HG03342 (cell line): ENCODE data around the gene TMPRSS4.

Source experiments
- ATAC-seq: cut with Tn5 transposase; IDR thresholded peaks from one replicate; pipeline ENCODE4 v1.9.1; 2021; ENCODE audit warnings: mild to moderate bottlenecking, moderate library complexity; ENCODE audit not compliant: unreplicated experiment

The TMPRSS4 gene, protein sequence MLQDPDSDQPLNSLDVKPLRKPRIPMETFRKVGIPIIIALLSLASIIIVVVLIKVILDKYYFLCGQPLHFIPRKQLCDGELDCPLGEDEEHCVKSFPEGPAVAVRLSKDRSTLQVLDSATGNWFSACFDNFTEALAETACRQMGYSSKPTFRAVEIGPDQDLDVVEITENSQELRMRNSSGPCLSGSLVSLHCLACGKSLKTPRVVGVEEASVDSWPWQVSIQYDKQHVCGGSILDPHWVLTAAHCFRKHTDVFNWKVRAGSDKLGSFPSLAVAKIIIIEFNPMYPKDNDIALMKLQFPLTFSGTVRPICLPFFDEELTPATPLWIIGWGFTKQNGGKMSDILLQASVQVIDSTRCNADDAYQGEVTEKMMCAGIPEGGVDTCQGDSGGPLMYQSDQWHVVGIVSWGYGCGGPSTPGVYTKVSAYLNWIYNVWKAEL

DNA sequence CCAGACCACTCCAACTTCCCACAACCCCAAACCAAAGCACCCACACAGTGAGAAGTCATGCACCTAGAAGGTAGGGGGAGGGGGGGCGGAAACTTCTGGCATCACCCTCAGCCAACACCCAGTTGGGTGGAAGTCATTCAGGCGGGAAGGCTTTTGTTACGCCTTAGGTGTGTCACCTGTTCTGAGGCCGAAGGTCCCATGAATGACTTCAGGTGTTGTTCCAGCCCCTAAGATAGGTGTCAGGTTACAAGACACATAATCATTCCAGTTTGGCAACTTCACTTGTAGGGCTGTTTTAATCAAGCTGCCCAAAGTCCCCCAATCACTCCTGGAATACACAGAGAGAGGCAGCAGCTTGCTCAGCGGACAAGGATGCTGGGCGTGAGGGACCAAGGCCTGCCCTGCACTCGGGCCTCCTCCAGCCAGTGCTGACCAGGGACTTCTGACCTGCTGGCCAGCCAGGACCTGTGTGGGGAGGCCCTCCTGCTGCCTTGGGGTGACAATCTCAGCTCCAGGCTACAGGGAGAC is at the start of gene TMPRSS4:
TSS of gene TMPRSS4 (plus strand) at position 325 of the 528 bp plus-strand sequence. CDS start 225 bp downstream, outside the sequence.
- ATAC-seq = no peak

- ATAC-seq = no peak
These were observed 49.2 kb upstream of the TMPRSS4 start for GRCh38 chr11:118027694-118028093.

GRCh38 chr11:118028626-118029025 is 48.3 kb upstream of the TMPRSS4 start:
- no peak for ATAC-seq

DNA sequence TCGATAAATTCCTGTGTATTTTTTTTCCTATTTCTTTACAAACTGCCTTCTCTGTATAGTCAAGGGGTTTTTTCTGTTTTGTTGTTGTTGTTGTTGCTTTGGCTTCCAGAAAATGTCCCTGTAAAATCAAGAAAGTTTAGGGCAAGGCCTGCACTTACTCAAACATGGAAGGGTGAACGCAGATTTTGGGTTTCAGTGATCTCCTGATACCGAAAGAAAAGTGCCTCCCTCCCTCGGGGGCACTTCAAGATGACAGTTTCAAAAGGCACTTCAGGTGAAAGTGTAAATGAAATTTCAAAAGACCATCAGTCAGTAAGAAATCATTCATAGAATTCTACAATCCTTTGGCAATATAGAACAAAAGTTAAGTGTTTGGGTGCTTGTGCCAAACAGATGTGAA is 43.4 kb upstream of the TMPRSS4 start:
- ATAC-seq = no peak

DNA sequence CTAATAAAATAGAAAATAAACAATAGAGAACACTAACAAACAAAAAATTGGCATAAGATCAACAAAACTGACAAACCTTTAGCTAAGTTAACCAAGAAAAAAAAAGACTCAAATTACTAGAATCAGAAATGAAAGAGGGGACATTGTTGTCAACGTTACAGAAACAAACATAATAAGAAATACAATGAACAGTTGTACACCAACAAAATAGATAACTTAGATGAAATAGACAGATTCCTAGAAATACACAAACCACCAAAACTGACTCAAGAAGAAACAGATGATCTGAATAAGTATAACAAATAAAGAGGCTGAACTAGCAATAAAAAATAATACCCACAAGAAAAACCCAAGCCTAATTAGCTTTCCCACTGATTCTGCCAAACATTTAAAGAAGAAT is 34.7 kb upstream of the TMPRSS4 start:
- ATAC-seq = no peak

DNA sequence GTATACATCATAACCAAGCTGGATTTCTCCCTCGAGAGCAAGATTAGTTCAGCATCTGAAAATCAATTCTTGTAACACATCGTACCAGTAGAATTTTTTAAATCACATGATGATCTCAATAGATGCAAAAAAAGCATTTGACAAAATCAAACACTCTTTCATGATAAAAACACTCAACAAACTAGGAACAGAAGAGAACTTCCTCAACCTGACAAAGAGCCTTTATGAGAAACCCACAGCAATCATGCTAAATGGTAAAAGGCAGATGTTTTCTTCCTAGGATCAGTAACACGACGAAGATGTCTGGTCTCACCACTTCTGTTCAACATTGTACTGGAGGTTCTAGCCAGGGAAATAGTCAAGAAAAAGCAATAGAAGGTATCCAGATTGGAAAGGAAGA is 34.1 kb upstream of the TMPRSS4 start:
- ATAC-seq = no peak

- no peak for ATAC-seq
These were observed 31.7 kb upstream of the TMPRSS4 start for GRCh38 chr11:118045191-118045590.

DNA sequence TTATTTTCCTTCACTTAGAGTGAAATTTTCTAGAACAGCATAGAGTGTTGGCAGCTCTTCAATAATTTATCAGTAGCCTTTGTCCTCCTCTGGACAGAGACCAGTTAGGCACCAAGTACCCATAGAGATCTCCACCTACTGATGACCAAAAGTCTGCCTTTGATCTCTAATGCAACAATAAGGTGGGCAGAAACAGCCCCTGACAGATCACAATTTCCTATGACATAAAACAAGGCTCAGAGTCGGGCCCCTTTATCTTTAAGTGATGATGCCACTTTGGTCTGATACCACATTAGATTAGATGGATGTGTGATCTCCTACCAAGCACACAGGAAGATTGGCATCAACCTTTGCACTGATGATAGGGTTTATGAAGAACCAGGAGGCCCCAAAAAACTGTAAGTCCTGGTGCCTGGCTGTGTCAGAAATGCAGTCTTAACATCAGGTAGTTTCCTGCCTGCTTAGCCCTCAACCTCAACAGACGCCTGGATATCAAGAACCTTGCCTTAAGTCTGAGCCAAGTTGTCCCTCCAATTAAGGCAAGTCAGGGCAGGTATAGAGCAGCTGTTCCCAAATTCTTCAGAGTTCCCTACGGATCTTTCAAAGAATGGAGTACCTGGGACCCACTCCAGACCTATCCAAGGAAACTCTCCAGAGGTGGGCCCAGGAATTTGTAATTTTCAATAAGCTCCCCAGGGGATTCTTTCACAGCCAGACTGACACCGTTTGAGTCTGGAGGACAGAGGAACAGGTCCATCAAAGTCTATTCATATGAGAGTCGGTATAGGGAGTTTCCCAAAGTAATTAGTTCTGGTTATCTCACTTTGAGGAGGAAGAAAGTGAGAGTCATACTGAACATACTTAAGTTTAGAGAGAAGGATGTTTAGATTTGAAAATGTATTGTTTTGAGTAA is 30.6 kb upstream of the TMPRSS4 start:
- no peak for ATAC-seq

DNA sequence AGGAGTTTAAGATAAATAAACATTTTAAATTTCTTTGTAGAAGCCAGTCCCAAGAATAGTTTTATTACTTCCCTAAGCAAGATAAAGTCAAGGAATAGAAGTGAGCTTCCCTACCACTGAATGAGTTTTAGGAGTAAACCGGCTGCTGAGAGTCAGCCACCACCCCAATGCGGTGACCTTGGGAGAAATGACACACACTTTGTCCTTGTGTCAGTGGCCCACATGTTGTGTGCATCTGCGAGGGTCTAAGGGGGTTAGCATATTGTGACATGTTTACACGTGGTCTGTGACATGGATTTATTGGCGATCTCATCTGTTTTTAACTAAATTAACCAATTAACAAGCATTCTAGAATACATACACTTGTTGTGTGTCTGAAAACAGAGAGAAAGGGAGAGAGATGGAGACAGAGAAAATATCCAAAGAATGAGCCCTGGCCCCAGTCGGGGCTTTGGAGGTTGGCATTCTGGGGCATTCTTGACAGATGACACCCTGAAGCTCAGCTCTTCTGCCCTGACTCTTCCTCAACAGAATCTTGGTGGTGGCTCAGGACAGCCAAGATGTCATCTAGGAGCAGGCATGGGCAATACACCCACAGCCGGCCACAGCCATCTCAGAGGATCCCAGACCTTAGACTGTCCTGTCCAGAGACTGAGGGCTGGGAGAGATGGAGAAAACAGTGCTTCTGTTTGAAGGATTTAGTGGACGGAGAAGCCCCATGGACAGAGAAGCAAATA is 29.7 kb upstream of the TMPRSS4 start:
- ATAC-seq = no peak

- ATAC-seq = no peak
These were observed 29.1 kb upstream of the TMPRSS4 start for GRCh38 chr11:118047749-118048148.

DNA sequence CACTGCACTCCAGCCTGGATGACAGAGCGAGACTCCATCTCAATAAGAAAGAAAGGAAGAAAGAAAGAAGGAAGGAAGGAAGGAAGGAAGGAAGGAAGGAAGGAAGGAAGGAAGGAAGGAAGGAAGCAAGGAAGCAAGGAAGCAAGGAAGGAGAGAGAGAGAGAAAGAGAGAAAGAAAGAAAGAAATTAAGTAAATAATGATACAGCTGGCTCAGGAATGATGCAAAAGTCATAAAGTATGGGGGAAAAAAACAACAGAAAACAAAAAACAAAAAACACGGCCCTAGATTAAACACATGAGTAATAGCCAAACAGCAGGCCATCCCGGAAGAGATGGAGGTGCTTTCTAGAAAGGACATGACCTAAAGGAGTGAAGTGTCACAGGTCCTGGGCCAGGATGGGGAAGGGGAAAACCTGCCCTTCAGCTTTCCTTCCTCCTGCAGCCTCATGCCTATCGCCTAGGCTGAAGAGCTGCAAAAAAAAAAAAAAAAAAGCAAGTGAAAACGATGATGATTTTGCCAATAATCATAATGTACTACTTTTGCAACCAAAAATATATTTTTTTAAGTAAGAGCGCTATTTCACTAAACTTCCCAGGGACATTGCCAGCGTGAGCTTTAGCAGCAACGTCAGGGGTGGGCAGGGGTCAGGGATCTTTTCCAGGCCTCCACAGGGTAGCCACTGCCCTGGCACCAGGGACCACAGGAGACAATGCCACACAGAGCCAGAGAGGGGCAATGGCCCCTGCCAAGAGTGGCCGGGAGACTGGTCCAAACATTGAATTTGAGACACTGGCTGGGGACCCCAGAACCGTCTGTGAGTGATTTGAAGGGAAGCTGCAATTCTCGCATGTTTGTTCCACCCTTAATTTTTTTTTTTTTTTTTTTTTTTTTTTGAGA is 28.2 kb upstream of the TMPRSS4 start:
- no peak for ATAC-seq

- ATAC-seq = no peak
These were observed 27.1 kb upstream of the TMPRSS4 start for GRCh38 chr11:118049771-118050170.

DNA sequence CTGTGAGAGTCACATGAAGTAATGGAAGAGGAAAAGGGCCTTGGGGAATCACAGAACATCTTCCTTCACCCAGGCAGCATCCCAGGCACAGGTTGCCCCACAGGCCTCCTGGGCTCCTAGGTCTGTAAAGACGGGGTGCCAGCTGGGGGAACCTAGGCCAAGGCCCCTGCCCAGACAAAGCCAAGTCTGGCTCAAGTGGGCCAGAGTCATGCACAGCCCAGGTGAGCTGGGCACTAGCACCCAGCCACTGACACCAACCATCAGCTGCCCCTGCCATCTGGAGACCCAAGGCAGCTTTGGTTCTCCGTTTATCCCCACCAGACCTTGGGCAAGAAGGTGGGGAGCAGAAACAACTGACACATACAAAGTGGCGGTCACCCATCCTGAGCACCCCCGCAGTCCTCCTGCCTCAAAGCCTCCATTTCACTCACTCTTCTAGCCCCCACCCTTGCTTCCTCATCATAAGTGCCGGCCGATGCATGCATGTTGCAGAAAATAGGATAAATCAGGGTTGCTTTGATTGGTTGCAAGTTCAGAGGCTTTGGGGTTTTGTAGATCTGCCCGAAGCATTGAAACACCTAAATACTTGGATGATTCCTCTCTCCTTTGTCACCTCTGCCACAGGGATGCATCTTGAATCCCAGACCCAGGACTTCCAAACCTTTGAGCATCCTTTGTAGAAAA is 26.5 kb upstream of the TMPRSS4 start:
- ATAC-seq = no peak

DNA sequence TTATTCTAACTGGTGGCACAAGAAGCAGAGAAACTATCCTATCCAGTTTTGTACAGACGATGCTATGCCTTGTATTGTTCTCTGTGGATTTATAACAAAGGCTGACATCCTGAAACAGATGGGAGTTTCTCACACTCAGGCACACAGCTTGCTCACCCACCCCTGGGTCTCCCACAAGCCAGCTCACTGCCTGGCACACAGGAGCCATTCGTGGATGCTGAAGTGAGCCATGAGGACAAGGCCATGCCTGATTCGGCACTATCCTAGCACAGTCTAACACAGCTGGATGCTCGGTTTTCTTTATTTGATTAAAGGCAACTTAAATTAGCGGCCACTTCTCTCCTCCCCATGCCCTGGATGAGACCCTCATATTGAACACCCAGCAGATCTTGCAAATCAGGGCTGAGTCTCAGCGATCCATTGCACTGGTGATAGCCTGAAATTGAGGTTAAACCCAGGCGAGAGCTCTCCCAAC is 25.7 kb upstream of the TMPRSS4 start:
- no peak for ATAC-seq

DNA sequence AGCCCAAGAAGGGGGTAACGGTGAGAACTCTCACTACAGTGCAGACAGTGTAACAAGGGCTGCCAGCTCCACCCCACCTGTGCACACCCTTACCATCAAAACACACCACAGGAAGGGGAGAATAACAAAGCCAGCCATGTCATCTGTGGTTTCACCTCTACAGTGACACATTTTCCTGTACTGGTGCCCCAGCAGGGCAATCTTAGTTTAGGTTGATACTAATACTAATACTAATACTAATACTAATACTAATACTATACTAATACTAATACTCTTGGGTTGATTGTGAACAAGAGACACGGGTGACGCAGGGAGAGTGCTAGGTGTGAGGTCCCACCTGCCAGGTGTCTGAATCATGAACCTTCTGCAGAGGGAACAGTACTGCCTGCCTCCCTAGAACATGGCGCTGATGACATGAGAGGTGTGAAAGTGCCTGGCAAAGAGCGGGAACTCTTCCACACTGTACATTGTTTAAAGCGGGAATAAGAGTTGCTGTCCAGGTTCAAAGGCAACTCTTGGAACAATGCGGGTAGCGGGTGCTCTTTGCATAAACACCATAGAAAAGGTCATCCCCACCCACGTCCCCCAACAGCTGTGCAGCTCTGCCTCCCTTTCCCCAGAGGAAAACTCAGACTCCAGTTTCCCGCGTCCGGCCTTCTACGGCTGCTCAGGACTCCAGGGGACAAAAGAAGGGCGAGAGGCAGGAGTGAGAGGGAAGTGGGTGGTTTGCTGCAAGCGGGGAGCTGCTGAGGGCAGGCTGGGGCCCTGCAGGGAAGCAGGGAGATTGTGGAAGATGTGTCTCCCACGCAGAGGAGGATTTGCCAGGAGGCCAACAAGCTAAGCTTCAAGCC is 25.0 kb upstream of the TMPRSS4 start:
- peak; percentile 56 for ATAC-seq

DNA sequence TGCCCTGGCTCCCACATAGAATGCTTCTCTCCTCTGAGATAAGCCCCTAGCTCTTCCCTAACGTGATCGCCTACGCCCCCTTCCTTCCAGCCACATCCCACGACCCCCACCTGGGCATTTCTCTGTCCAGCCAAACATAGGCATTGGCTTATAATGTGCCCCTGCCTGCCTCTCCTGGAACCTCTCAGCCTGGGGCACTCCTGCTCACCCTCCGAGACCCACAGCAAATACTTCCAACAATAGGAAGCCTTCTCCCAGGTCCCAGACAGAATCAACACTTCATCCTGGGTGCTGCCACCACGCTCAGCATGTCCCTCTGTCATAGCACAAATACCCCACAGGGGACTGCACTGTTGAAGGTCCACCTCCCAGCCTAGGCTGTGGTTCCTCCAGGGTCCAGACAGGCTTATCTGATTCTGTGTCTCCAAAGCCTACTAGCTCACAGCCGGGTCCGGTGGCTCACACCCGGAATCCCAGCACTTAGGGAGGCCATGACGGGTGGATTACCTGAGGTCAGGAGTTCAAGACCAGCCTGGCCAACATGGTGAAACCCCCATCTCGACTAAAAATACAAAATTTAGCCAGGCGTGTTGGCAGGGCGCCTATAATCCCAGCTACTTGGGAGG is 24.2 kb upstream of the TMPRSS4 start:
- no peak for ATAC-seq

GRCh38 chr11:118054712-118055640 is 21.9 kb upstream of the TMPRSS4 start:
- no peak for ATAC-seq
